WERI-Rb-1 (cell line): ENCODE data around the gene KNL1.

ENCODE experiments used
- DNase-seq: peaks from one replicate; pipeline ENCODE4 v3.0.0-alpha.2; 2020
- H3K27ac ChIP-seq: fragments of 250-450 bp; sonication (Bioruptor Pico); 2 replicates; pipeline ENCODE4 v1.5.1; 2020; ENCODE audit warnings: mild to moderate bottlenecking, moderate library complexity
- H3K27me3 ChIP-seq: fragments of 250-450 bp; sonication (Bioruptor Pico); 2 replicates; pipeline ENCODE4 v1.5.1; 2021; ENCODE audit warnings: mild to moderate bottlenecking, low read depth, moderate library complexity; ENCODE audit not compliant: insufficient read depth, severe bottlenecking
- H3K36me3 ChIP-seq: fragments of 250-450 bp; sonication (Bioruptor Pico); 2 replicates; pipeline ENCODE4 v1.5.1; 2020; ENCODE audit warnings: mild to moderate bottlenecking, moderate library complexity
- H3K4me3 ChIP-seq: 2 replicates; pipeline ENCODE4 v1.5.1; 2011; ENCODE audit warnings: low read depth, mild to moderate bottlenecking, control low read depth, low read length
- H3K9me3 ChIP-seq: fragments of 250-450 bp; sonication (Bioruptor Pico); 2 replicates; pipeline ENCODE4 v1.5.1; 2021; ENCODE audit warnings: mild to moderate bottlenecking, moderate library complexity; ENCODE audit not compliant: severe bottlenecking
- TF ChIP-seq, protein P1 (sequence below): IDR thresholded peaks from 2 replicates; pipeline ENCODE4 v1.5.1; 2011; ENCODE audit warnings: low read depth, mild to moderate bottlenecking, control low read depth, inconsistent platforms, low read length

Gene KNL1

DNA sequence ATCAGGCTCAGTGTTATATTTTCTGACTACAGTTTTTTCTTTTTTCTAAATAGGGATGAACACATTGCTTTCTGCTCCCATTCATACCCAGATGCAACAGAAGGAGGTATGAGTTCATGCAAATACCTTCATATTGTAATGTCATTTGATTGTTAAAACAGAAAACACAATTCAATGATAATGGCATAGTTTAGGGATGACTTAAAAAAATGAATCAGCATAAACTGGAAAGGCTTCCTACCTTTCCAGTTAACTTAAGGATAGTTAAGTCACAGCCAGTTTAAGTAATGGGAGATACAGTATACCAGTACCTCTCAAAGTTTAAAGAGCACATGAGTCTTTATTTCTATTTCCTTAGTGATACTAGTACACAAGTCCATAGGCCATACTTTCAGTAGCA lies 24.9 kb downstream of the KNL1 start:
- peaks cover 27% of the 10 kb centered on the region for H3K36me3 ChIP-seq
- H3K4me3 ChIP-seq, result no peak overlapping the region
- TF ChIP-seq, protein P1, sequence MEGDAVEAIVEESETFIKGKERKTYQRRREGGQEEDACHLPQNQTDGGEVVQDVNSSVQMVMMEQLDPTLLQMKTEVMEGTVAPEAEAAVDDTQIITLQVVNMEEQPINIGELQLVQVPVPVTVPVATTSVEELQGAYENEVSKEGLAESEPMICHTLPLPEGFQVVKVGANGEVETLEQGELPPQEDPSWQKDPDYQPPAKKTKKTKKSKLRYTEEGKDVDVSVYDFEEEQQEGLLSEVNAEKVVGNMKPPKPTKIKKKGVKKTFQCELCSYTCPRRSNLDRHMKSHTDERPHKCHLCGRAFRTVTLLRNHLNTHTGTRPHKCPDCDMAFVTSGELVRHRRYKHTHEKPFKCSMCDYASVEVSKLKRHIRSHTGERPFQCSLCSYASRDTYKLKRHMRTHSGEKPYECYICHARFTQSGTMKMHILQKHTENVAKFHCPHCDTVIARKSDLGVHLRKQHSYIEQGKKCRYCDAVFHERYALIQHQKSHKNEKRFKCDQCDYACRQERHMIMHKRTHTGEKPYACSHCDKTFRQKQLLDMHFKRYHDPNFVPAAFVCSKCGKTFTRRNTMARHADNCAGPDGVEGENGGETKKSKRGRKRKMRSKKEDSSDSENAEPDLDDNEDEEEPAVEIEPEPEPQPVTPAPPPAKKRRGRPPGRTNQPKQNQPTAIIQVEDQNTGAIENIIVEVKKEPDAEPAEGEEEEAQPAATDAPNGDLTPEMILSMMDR, result no peak
- DNase-seq, result no peak
- H3K9me3 ChIP-seq, result no peaks in the 10 kb centered on the region
- no peaks in the 10 kb centered on the region for H3K27me3 ChIP-seq
- H3K27ac ChIP-seq, result no peak overlapping the region

DNA sequence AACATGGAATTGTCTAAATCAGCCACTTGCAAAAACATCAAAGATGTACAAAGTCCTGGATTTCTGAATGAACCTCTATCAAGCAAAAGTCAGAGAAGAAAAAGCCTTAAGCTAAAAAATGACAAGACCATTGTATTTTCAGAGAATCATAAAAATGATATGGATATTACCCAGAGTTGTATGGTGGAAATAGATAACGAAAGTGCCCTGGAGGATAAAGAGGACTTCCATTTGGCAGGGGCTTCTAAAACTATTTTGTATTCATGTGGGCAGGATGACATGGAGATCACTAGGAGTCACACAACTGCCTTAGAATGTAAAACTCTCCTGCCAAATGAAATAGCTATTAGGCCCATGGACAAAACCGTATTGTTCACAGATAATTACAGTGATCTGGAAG lies 29.3 kb downstream of the KNL1 start:
- Histone ChIP-seq H3K9me3 (no peaks in the 10 kb centered on the region), H3K27me3 (no peaks in the 10 kb centered on the region), H3K4me3 (no peak overlapping the region), H3K27ac (no peak overlapping the region), H3K36me3 (peaks cover 32% of the 10 kb centered on the region)
- TF ChIP-seq, protein P1, result no peak
- DNase-seq, result no peak

DNA sequence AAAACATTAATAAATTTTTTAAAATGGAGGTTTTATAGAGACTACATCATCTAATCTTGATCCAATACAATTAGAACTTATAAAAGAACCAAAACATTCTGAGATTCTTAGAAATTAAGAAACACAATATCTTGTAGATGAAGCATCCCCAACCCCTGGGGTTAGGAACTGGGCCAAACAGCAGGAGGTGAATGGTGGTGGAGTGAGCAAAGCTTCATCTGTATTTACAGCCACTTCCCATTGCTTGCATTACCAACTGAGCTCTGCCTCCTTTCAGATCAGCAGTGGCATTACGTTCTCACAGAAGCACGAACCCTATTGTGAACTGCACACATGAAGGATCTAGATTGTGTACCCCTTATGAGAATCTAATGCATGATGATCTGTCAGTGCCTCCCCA lies 36.3 kb downstream of the KNL1 start:
- DNase-seq, result no peak
- no peaks in the 10 kb centered on the region for H3K9me3 ChIP-seq
- TF ChIP-seq, protein P1, result no peak
- no peak overlapping the region for H3K27ac ChIP-seq
- H3K36me3 ChIP-seq, result peaks cover 23% of the 10 kb centered on the region
- no peak overlapping the region for H3K4me3 ChIP-seq
- H3K27me3 ChIP-seq, result no peaks in the 10 kb centered on the region

DNA sequence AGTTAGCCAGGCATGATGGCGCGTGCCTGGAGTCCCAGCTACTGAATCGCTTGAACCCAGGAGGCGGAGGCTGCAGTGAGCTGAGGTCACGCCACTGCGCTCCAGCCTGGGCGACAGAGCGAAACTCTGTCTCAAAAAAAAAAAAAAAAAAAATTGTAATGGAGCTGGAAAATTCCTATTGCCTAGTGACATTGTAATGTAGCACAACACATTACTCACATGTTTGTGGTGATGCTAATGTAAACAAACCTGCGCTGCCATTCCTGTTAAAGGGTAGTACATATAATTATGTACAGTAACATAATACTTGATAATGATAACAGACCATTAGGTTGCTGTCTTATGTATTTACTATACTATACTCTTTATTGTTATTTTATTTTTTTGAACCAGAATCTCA lies 39.1 kb downstream of the KNL1 start:
- Histone ChIP-seq H3K27me3 (no peaks in the 10 kb centered on the region), H3K4me3 (no peak overlapping the region), H3K27ac (no peak overlapping the region), H3K9me3 (no peaks in the 10 kb centered on the region), H3K36me3 (peaks cover 25% of the 10 kb centered on the region)
- TF ChIP-seq, protein P1, result no peak
- DNase-seq, result no peak

DNA sequence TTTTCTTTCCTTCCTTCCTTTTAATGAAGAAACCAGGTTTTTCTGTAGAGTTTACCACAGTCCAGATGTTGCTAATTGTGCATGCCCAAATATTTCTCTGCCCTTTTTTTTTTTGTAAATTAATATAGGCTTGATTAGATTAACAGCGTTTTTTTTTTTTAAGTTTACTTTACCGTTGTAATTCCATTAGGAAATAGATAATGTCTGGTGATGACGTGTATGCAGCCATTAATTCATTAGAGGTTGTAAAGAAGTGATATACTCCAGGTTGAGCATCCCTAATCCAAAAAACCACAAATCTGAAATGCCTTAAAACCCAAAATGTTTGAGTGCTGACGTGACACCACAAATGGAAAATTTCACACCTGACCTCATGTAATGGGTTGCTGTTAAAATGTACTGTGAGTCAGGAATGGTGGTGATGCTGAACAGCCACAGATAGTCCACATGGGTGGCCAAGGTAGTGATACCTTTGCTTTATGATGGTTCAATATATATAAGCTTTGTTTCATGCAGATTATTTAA lies 43.2 kb downstream of the KNL1 start:
- Histone ChIP-seq H3K27ac (no peak overlapping the region), H3K4me3 (no peak overlapping the region), H3K9me3 (no peaks in the 10 kb centered on the region), H3K36me3 (peaks cover 19% of the 10 kb centered on the region), H3K27me3 (no peaks in the 10 kb centered on the region)
- DNase-seq, result no peak
- TF ChIP-seq, protein P1, result no peak

DNA sequence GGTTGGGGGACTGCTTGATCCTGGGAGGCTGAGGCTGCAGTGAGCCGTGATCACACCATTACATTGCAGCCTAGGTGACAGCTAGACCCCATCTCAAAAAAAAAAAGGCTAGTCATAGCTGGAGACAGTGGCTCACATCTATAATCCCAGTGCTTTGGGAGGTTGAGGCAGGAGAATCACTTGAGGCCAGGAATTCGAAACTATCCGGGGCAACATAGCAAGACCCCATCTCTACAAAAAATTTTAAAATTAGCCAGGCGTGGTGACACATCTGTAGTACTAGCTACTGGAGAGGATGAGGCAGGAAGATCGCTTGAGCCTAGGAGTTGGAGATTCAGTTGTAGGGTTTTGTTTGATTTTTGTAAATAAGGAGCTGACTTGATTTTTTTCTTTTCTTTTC lies 45.6 kb downstream of the KNL1 start:
- no peak for DNase-seq
- H3K36me3 ChIP-seq, result peaks cover 22% of the 10 kb centered on the region
- H3K27me3 ChIP-seq, result no peaks in the 10 kb centered on the region
- H3K9me3 ChIP-seq, result no peaks in the 10 kb centered on the region
- no peak overlapping the region for H3K4me3 ChIP-seq
- H3K27ac ChIP-seq, result no peak overlapping the region
- TF ChIP-seq, protein P1, result no peak
